Measurements from ENCODE around the gene FBLN1.
A peak's percentile ranks its signal among the peaks of the same experiment; 100 is the strongest.
"Not testable (repeated sequence)": the region's sequence is repeated elsewhere in the genome, so short reads cannot be mapped to it uniquely, and the experiment has no call there.

The FBLN1 gene, protein sequence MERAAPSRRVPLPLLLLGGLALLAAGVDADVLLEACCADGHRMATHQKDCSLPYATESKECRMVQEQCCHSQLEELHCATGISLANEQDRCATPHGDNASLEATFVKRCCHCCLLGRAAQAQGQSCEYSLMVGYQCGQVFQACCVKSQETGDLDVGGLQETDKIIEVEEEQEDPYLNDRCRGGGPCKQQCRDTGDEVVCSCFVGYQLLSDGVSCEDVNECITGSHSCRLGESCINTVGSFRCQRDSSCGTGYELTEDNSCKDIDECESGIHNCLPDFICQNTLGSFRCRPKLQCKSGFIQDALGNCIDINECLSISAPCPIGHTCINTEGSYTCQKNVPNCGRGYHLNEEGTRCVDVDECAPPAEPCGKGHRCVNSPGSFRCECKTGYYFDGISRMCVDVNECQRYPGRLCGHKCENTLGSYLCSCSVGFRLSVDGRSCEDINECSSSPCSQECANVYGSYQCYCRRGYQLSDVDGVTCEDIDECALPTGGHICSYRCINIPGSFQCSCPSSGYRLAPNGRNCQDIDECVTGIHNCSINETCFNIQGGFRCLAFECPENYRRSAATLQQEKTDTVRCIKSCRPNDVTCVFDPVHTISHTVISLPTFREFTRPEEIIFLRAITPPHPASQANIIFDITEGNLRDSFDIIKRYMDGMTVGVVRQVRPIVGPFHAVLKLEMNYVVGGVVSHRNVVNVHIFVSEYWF

DNA sequence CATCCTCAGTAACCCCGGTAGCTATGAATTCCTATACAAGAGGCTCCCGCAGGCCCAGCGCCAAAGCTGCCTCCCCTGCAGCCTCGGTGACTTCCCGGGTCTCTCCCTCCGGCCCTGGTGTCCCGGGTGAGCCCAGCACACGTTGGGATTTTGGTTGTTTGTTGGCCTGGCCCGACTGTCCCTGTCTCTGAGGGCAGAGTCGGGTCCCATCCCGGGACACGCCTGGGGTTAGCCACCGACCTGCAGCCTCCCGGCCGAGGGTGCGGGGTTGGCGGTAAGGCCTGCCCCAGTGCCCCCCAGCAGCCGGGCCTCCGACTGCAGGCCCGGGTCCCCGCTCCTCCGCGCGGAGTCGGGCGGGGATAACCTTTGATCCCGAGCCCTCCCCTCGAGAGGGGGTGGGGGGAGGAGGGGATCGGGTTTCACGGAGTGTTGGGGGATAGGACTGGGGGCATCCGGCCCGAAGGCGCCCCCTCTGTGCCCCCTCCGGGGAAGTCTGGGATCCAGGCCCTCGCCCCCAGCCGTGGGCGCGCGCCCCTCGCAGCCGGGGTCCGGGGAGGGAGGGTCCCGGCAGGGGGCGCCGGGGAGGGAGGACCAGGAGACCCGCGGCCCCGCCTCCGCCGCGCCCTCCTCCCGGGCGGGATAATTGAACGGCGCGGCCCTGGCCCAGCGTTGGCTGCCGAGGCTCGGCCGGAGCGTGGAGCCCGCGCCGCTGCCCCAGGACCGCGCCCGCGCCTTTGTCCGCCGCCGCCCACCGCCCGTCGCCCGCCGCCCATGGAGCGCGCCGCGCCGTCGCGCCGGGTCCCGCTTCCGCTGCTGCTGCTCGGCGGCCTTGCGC lies at the start of gene FBLN1:
Gene FBLN1 (plus strand): TSS at position 669 of the 835 bp plus-strand sequence. CDS start 103 bp downstream, at position 772.
- peak within 1 kb of the TSS; percentile 45 for H3K27ac ChIP-seq
- no peak for DNase-seq (ENCODE audit: low read depth, low spot score)

DNA sequence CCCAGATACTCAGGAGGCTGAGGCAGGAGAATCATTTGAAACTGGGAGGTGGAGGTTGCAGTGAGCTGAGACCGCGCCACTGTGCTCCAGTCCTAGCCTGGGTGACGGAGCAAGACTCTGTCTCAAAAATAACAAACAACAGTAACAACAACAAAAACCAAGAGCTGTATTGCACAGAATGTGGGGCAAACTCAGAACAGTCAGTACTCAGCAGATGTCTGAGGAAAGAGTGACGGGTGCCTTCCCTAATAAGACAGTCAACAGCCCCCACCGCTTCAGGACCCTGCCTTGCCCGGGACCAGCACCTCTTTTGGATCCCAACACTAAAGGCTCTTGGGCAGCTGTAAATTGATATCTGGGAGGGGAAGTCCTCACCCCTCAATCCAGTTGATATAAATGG lies 48.9 kb upstream of the FBLN1 start:
- no peak overlapping the region for H3K27ac ChIP-seq
- no peak for DNase-seq (ENCODE audit: low read depth, low spot score)

DNA sequence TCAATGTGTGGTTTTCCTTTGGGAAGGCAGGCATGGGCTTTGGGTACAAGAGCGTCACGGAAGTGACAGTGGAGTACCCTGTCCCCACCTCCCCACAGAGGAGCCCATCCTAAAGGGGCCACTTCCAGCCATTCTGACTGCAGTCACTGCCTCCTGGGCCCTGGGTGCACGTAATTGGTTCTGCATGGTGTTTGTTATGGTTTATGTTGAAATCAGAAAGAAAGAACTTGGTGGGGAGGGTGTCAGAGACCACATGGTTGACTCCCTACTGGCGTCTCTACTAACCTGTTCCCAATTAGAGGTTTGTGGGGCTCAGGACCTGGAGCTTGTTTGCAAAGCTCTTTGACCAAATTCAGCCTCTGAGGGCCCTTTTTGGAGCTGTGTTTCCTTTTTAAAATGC lies 48.4 kb upstream of the FBLN1 start:
- DNase-seq (ENCODE audit: low read depth, low spot score): no peak
- H3K27ac ChIP-seq: no peak overlapping the region

DNA sequence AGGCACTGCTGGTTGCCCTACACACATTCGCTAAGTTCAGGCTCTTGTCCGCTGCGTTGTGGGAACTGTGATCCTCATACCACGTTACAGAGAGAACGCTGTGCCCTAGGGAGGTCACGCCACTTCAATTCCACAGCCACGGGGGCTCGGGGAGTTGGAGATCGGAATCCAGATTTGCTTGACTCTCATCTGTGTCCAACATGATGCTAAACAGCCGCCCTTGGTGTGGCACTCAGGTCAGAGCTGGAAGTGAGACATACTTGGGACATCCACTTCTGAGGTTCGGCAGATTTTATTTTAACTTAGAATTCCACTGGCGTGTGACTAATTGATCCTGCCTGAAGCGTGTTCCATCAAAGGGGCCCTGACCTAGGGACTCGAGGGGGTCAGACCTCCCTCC lies 47.5 kb upstream of the FBLN1 start:
- no peak overlapping the region for H3K27ac ChIP-seq
- no peak for DNase-seq (ENCODE audit: low read depth, low spot score)

DNA sequence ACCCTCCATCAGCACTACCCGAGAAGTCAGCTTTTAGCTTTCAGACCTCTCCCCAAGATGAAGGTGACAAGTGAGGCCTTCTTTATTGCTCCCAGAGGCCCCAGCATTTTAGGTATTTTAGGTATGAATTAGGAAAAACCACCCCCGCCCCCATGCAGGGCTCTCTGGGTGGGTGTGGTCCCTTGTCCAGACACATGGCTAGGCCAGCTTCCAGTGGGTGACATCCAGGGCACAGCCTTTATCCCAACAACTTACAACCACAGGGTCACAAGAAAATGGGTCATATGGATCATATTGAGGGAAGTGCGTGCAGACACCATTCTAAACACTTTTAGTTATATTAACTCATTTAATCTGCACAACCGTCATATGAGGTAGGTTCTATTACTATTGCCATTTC lies 47.1 kb upstream of the FBLN1 start:
- no peak overlapping the region for H3K27ac ChIP-seq
- no peak for DNase-seq (ENCODE audit: low read depth, low spot score)

DNA sequence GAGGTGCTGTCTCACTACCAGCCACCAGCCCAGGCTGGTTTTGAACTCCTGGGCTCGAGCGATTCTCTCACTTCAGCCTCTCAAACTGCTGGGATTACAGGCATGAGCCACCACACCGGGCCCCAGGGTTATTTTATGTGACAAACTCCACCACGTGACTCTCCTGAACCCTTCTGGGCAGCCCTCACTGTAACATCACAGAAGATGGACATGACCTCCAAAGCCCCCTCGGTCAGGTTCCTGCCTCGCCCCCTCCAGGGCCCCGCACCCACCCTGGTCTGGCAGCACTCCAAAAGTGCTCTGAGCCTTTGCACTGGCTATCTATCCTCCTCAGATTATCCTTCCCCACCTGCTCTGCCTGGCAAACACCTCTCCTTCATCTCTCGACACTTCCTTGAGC lies 45.9 kb upstream of the FBLN1 start:
- DNase-seq (ENCODE audit: low read depth, low spot score): no peak

DNA sequence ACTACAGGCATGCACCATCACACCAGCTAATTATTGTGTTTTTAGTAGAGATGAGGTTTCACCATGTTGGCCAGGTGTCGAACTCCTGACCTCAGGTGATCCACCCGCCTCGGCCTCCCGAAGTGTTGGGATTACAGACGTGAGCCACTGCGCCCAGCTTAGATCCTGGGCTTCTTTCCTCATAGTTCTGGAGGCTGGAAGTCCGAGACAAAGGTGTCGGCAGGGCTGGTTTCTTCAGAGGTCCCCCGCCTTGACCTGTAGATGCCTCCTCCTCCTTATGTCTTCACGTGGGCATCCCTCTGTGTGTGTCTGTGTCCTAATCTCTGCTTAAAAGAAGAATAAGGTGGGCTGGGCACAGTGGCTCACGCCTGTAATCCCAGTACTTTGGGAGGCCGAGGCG lies 44.2 kb upstream of the FBLN1 start:
- H3K27ac ChIP-seq: no peak overlapping the region

More for the DNA sequence above, 45.9 kb upstream of the FBLN1 start:
- no peak overlapping the region for H3K27ac ChIP-seq

DNA sequence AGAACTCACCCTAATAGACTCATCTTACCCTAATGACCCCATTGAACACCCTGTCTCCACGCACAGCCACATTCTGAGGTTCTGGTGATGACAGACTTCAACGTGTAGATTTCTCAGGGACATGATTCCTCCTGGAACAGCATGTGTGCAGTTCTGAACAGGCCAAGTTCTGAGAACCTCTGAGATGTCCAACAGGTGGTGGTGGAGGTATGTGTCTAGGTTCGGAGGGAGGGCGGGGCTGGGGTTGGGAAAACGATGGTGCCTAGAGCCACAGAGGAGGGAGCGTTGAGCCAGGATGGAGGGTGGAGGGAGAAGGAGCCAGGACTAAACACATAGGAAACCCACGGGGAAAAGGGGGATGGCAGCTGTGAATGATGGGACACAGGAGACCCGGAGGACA lies 43.4 kb upstream of the FBLN1 start:
- no peak overlapping the region for H3K27ac ChIP-seq
- no peak for DNase-seq (ENCODE audit: low read depth, low spot score)

More for the DNA sequence above, 44.2 kb upstream of the FBLN1 start:
- DNase-seq (ENCODE audit: low read depth, low spot score): no peak

DNA sequence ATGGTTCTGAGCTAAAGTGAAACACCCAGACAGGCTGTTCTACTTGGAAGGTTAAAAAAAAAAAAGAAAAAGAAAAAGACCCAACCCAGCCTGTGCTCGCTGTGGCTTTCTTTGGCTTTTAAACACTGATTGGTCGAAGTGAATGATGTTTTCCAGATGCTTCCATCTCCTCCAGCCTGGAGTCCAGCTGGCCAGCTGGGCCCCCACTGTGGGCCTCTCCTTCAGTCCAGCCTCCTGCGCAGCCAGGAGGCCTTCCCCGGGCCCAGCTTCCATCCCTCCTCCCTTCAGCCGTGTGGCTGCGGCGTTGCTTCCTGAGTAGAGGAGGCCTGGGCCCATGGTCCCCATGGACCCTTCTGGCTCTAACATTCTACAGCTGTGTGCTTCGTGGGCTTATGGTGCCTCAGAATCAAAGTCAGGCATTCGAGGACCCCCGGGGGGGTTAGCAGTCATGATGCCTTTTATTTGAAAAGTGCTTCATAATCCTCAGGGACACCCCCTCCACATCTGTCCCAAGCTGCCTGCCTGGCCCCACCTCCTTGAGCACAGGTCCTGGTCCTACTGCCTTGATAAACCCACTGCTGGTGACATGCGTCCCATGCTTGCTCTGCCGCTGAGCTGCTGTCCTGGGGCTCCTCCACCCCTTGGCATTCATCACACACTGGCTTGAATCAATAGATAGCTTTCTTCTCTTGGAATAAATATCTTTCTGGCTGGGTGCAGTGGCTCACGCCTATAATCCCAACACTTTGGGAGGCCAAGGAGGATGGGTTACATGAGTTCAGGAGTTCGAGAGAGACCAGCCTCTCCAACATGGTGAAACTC lies 42.2 kb upstream of the FBLN1 start:
- no peak overlapping the region for H3K27ac ChIP-seq
- DNase-seq (ENCODE audit: low read depth, low spot score): no peak

DNA sequence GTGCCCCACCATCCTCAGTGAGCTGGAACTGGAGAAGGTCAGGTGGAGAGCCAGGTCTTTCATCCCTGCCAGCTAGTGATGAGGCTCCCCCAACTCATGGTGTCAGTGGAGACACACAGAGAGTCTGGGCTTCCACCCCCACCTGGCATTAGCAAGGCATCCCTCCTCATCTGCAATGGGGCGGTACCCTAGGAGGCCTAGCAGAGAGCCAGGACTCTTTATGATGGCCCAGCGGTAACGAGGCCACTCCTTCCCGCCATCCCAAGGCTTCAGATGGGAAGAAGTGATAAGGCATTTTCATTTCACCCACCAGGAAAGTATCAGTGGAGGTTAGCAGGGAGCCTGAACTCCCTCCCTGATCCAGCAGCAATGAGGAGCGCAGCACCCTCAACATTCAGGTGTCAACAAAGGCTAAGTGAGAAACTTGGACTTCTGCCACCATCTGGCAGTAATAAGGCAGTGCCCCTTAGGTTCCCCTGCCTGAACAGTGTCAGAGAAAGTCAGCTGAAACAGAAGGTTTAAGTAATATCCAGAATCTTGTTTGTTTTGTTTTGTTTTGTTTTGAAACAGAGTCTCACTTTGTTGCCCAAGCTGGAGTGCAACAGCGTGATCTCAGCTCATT lies 40.5 kb upstream of the FBLN1 start:
- DNase-seq (ENCODE audit: low read depth, low spot score): no peak
- H3K27ac ChIP-seq: no peak overlapping the region

DNA sequence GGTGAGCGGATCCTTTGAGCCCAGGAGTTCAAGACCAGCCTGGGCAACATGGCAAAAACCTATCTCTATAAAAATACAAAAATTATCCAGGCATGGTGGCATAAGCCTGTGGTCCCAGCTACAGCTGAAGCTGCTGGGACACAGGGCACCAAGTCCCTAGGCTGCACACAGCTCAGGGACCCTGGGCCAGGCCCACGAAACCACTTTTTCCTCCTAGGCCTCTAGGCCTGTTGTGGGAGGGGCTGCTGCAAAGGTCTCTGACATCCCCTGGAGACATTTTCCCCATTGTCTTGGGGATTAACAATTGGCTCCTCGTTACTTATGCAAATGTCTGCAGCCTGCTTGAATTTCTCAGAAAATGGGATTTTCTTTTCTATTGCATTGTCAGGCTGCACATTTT lies 39.0 kb upstream of the FBLN1 start:
- H3K27ac ChIP-seq; DNase-seq (ENCODE audit: low read depth, low spot score): not testable (repeated sequence)

DNA sequence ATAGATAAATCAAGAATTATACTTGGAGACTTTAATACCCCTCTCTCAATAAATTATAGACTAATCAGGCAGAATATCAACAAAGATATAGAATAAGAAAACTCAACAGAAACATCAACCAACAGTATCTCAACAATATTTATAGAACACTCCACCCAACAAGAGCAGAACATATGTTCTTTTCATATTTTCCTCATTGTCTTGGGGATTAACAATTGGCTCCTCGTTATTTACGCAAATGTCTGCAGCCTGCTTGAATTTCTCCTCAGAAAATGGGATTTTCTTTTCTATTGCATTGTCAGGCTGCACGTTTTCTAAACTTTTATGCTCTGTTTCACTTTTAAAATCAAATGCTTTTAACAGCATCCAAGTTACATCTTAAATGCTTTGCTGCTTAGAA lies 37.0 kb upstream of the FBLN1 start:
- no peak overlapping the region for H3K27ac ChIP-seq
- no peak for DNase-seq (ENCODE audit: low read depth, low spot score)

DNA sequence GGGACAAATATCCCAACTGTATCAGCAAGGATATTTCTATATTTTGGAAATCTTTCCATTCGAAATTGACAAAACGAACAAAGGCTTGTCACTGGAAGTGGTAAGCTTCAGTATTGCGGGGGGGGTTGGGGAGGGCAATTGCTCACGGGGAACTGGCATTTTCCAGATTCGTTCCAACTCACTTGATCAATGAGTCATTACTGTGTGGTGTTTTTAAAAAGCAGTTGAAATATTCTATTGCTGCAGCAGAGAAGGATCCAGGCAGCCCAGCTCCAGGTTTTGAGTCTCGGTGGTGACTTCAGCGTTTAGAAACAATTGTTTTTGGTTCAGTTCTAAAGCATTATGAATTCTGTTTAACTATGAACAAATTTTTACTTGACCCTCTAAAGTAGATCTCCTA lies 33.8 kb upstream of the FBLN1 start:
- peak overlapping the region; percentile 54 for H3K27ac ChIP-seq
- DNase-seq (ENCODE audit: low read depth, low spot score): no peak

DNA sequence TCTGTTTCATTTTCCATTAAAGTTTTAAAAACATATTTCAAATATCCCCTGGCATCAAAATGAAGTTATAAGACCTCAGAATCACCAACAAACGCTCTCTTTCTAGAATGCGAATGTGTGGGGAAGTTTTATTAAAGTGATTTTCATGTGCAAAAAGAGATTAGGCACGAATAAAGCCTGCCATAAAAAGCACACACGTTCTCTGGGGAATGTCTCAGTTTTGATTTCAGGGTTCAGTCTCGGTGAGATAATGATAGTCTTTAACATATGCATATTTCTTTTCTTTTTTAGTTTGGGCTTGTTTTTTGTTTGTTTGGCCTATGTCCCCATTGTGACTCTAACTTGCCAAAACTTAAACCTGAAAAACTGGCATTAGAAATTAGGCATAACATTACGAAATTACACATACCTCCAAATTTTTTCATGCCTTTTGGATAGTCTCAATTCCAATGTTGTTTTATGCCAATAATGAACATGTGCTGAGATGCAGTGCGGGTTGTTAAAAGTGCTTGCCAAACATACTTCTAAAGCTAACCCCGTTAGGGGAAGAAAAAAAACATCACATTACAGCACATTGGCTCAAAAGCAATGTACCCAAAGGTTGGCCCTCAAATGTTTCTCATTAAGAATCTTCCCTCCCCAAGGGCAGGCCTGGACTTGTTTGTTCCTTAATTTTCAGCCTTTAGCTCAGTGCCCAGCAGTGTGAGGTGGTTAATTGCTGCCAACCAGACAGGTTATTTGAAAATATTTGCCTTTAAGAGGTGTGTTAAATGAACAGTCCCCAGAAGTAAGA lies 33.2 kb upstream of the FBLN1 start:
- no peak for DNase-seq (ENCODE audit: low read depth, low spot score)
- H3K27ac ChIP-seq: peak overlapping the region; percentile 54

DNA sequence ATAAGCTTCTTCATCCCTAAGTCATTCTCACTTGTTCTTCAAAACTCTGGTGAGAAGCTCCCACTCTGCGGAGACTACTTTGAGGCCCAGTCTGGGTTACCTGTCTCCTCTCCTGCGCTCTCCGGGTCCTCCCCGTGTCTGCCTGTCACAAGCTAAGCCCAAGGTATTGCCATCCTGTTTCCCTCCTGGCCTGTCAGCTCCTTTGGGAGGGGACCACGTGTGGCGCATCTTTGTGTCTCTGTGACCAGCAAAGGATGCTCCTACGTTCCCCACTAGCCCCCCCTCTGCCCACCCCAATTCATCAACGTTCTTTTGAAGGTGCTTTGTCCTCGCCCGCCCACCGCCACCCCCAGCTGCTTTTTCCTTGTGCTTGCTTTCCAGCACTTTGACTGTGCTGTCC lies 31.8 kb upstream of the FBLN1 start:
- DNase-seq (ENCODE audit: low read depth, low spot score): no peak
- H3K27ac ChIP-seq: no peak overlapping the region

DNA sequence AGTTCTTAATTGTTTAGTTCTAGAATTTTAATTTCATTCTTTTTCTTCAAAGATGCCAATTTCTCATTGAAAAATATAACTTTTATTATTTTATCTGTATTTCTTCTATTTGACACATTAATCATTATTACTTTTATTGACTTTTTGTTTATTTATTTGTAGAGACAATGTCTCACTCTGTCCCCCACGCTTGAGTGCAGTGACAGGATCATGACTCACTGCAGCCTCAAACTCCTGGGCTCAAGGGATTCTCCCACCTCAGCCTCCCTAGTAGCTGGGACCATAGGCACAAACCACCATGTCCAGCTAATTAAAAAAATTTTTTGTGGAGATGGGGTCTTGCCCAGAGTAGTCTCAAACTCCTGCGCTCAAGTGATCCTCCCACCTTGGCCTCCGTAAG lies 30.3 kb upstream of the FBLN1 start:
- H3K27ac ChIP-seq: no peak overlapping the region
- DNase-seq (ENCODE audit: low read depth, low spot score): no peak

DNA sequence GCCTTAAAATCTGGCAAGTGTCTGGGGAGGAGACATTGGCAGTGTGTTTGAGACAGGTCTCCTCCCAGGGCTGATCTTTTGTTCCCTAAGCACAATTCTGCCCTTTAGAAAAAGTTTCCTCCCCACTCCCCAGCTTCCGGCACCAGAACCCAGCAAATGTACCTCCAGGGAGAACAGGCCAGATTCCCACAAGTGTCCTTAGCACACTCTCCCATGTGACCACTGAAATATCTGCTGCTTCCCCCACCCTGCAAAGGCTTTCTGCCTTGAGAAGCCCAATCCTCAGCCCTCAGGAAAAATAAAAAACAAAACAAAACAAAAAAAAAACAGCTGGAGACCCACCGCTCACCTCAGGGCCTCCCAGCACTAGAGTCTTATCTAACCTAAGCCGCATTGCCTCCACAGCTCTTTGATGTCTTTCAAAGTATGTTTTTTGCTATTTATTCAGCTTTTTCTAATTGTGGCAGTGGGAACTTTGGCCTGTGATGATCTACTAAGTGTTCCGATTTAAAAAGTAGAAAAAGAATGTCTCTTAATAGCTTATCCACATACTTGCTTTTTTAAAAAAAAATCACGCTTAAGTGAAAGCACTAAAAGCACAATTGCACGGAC lies 29.0 kb upstream of the FBLN1 start:
- no peak overlapping the region for H3K27ac ChIP-seq
- no peak for DNase-seq (ENCODE audit: low read depth, low spot score)

DNA sequence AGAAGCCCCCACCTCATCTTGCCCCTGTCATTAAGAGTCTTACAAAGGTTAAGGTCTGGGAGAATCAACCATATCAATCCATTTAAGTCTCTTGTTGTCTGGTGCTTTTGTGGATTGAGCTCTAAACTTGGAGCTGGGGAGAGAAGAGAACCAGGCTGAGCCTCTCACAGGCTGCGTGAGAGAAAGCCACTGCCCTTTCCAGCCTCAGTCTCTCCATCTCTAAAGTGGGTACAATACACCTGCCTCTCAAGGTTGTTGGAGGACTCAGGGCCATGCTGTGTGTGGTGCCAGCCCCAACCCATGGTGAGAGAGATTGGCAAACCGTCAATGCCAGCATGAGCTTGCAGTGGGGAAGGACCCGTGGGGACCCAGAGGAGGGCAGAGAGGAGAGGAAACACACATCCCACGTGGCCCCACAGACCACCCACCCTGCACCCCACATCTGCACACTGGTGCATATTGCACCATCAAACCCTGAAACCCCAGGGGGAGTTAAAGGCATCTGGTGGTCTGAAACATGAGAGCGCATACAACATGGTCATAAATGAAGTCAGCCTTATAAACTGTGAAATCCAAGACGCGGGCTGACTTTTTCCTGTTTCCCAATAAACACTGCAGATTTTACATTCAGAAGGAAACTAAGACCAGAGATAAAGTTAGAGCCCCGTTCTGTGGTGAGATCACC lies 27.5 kb upstream of the FBLN1 start:
- no peak overlapping the region for H3K27ac ChIP-seq
- DNase-seq (ENCODE audit: low read depth, low spot score): no peak
